Ishikawa (cell line): ENCODE measurements around the gene ANO4.

Experiments used
- EGR1 ChIP-seq: IDR thresholded peaks from 2 replicates; pipeline ENCODE4 v1.6.1; 2012
- EP300 ChIP-seq: IDR thresholded peaks from 2 replicates; pipeline ENCODE4 v1.6.1; 2012; ENCODE audit warnings: borderline replicate concordance
- MAX ChIP-seq: IDR thresholded peaks from 2 replicates; pipeline ENCODE4 v1.6.1; 2012
- NFIC ChIP-seq: IDR thresholded peaks from 2 replicates; pipeline ENCODE4 v1.6.1; 2012
- RAD21 ChIP-seq: IDR thresholded peaks from 2 replicates; pipeline ENCODE4 v1.6.1; 2012; ENCODE audit warnings: low read depth
- TAF1 ChIP-seq: IDR thresholded peaks from 2 replicates; pipeline ENCODE4 v1.6.1; 2012; ENCODE audit warnings: low read depth, mild to moderate bottlenecking
- TEAD4 ChIP-seq: IDR thresholded peaks from 2 replicates; pipeline ENCODE4 v1.6.1; 2012

GRCh38 chr12:100801320-100801719 lies 6.7 kb downstream of the ANO4 start:
- TF ChIP-seq EP300 = no peak
- TF ChIP-seq RAD21 = no peak
- no peak for TF ChIP-seq EGR1
- TF ChIP-seq MAX = no peak
- no peak for TF ChIP-seq TAF1
- no peak for TF ChIP-seq NFIC
- no peak for TF ChIP-seq TEAD4
